Stomach (tissue), 9 donors: ENCODE data around the gene RHOJ. TPM values are rescaled to one million over a fixed set of nuclear protein-coding genes. Genes with fewer than 3 reads are reported as not detected.

Source experiments
- DNase-seq, 2 donors: peaks; one replicate each; pipeline versions ENCODE4 v3.0.0 to v3.0.0-alpha.2; 2013 to 2019
- H3K27ac ChIP-seq, 5 donors: fragments of 200-600 bp in 4 of 5; sonication (generic) in 4 of 5; one replicate each; pipeline ENCODE4 v1.5.1; 2013 to 2019; ENCODE audit warnings: mild to moderate bottlenecking in 1 of 5, moderate library complexity in 1 of 5
- H3K27me3 ChIP-seq, 3 donors: fragments of 200-600 bp; sonication (generic); one replicate each; pipeline ENCODE4 v1.5.1; 2017 to 2019; ENCODE audit warnings: mixed run types in 1 of 3
- H3K36me3 ChIP-seq, 4 donors: fragments of 200-600 bp; sonication (generic); 1 replicate in 3 of 4; 2 replicates in 1 of 4; pipeline ENCODE4 v1.5.1; 2016 to 2019
- H3K4me1 ChIP-seq, 4 donors: fragments of 200-600 bp; sonication (generic); one replicate each; pipeline ENCODE4 v1.5.1; 2016 to 2019
- H3K4me3 ChIP-seq, 4 donors: fragments of 200-600 bp; sonication (generic) in 3 of 4; one replicate each; pipeline ENCODE4 v1.5.1; 2016 to 2019; ENCODE audit warnings: mild to moderate bottlenecking in 1 of 4
- H3K9me3 ChIP-seq, 4 donors: fragments of 200-600 bp; sonication (generic); one replicate each; pipeline ENCODE4 v1.5.1; 2016 to 2019
- CTCF ChIP-seq, 7 experiments: fragments of 450-650 bp in 4 of 7; fragments of 200-600 bp in 3 of 7; sonication (generic) in 3 of 7; IDR thresholded peaks; one replicate each; pipeline ENCODE4 v1.5.1; 2016 to 2019; ENCODE audit warnings: antibody characterized with exemption in 7 of 7, control low read depth in 2 of 7, mild to moderate bottlenecking in 1 of 7
- EP300 ChIP-seq: sonication (generic); formaldehyde crosslinking; IDR thresholded peaks from one replicate; pipeline ENCODE4 v1.6.1; 2017; ENCODE audit warnings: antibody characterized with exemption
- POLR2A ChIP-seq, 4 donors: fragments of 450-650 bp; IDR thresholded peaks; one replicate each; pipeline ENCODE4 v1.6.1; 2016; ENCODE audit warnings: antibody characterized with exemption in 4 of 4, control low read depth in 2 of 4, mild to moderate bottlenecking in 1 of 4, moderate library complexity in 1 of 4
- POLR2AphosphoS5 ChIP-seq, 3 donors: sonication (generic); formaldehyde crosslinking; IDR thresholded peaks; one replicate each; pipeline ENCODE4 v1.6.1; 2016; ENCODE audit warnings: antibody characterized with exemption in 3 of 3
- WGBS, 5 donors: extraction: QIAGEN DNeasy Blood & Tissue Kit in 3 of 5; methylation state at CpG; one replicate each; pipeline versions ENCODE4 v1.1.5 to v1.1.7; 2013 to 2018; 5-methylcytosine and 5-hydroxymethylcytosine counted together
- intact Hi-C: fragments of 100-400 bp; cut with DNase I; formaldehyde crosslinking; loops from one replicate; pipeline ENCODE4 v1.15.1; 2023; ENCODE audit warnings: low total_unique reads
- polyA plus RNA-seq, 3 donors: library from polyadenylated mRNA; stranded (reverse); fragments of 200-250 nt; gene quantifications; one replicate each; pipeline ENCODE4 v1.2.3, GENCODE V29; 2013
- total RNA-seq, 5 donors: library from RNA; depleted of rRNA; stranded (reverse); fragments of >200 nt; gene quantifications; one replicate each; pipeline versions ENCODE4 v1.1.0 to v1.2.3, GENCODE V29; 2014 to 2016
- donor health status: healthy with polysubstance abuse.
- donor health status: Bipolar disorder and iron deficiency.
- donor health status: healthy.

RHOJ gene
- total and polyA plus RNA-seq, 8 donors = 2.2 to 18.5 (median 6.5) TPM

GRCh38 chr14:63175531-63175930 lies 28.7 kb upstream of the RHOJ start:
- H3K27ac ChIP-seq = no peak overlapping the region
- H3K36me3 ChIP-seq = no peaks in the 10 kb centered on the region
- no peaks in the 10 kb centered on the region for H3K9me3 ChIP-seq
- no peak for DNase-seq
- TF ChIP-seq POLR2AphosphoS5 (IDR thresholded peaks at IDR 0.05) (no peak), CTCF (IDR thresholded peaks at IDR 0.05) (no peak)
- no peaks in the 10 kb centered on the region for H3K27me3 ChIP-seq
- 29 to 47% (median 36%) methylated on average over 2 of the region's 2 CpGs for WGBS, 5 donors
- intact Hi-C loops = loop anchor here (10.0 kb wide), 1 partner anchor 99 kb away; no protein-coding TSS in a partner anchor
- H3K4me1 ChIP-seq = peaks cover 0 to 21% (median 0%) of the 10 kb centered on the region in 4 donors
- H3K4me3 ChIP-seq = no peak overlapping the region

DNA sequence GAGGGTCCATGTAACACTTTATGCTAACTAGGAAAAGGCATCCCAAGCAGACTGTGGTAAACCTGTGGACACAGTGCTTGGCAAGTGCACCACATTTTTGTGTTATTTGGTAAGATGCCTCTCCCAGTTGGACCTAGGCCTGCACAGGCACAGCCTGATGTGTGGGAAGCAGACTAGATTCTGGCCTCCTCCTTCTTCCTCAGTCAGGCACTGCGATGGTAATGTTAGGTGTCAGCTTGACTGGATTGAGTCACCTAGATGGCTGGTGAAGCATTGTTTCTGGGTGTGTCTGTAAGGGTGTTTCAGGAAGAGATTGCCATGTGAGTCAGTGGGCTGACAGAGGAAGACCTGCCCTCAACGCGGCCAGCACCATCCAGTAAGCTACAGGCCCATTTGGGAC lies 25.3 kb upstream of the RHOJ start:
- DNase-seq = no peak
- Histone ChIP-seq H3K4me3 (no peak overlapping the region), H3K36me3 (no peaks in the 10 kb centered on the region), H3K4me1 (peaks cover 0 to 21% (median 0%) of the 10 kb centered on the region in 4 donors), H3K9me3 (no peaks in the 10 kb centered on the region), H3K27ac (peak overlapping the region in 1 of 5 donors; percentile 16), H3K27me3 (no peaks in the 10 kb centered on the region)
- 81 to 88% (median 83%) methylated on average over 3 of the region's 3 CpGs for WGBS, 5 donors
- intact Hi-C loops = loop anchor here (10.0 kb wide), 1 partner anchor 96 kb away; no protein-coding TSS in a partner anchor
- TF ChIP-seq CTCF (IDR thresholded peaks at IDR 0.05) = no peak
- TF ChIP-seq POLR2AphosphoS5 (IDR thresholded peaks at IDR 0.05) = no peak
- no peak for TF ChIP-seq EP300
- no peak for TF ChIP-seq POLR2A (IDR thresholded peaks at IDR 0.05)

GRCh38 chr14:63179383-63179782 lies 24.9 kb upstream of the RHOJ start:
- H3K27me3 ChIP-seq = no peaks in the 10 kb centered on the region
- no peak for TF ChIP-seq POLR2A (IDR thresholded peaks at IDR 0.05)
- no peak for TF ChIP-seq CTCF (IDR thresholded peaks at IDR 0.05)
- no peak for TF ChIP-seq POLR2AphosphoS5 (IDR thresholded peaks at IDR 0.05)
- no peak for TF ChIP-seq EP300
- H3K4me1 ChIP-seq = peaks cover 0 to 20% (median 0%) of the 10 kb centered on the region in 4 donors
- no peak overlapping the region for H3K4me3 ChIP-seq
- intact Hi-C loops = loop anchor here (10.0 kb wide), 1 partner anchor 95 kb away; no protein-coding TSS in a partner anchor
- H3K27ac ChIP-seq = peak overlapping the region in 2 of 5 donors; percentile 16 to 35
- H3K9me3 ChIP-seq = no peaks in the 10 kb centered on the region
- WGBS, 5 donors = 79 to 83% (median 83%) methylated on average over 4 of the region's 4 CpGs
- H3K36me3 ChIP-seq = no peaks in the 10 kb centered on the region
- DNase-seq = no peak

- 78 to 92% (median 81%) methylated on average over 3 of the region's 3 CpGs for WGBS, 5 donors
- H3K9me3 ChIP-seq = no peaks in the 10 kb centered on the region
- intact Hi-C loops = no loop called here
- H3K27me3 ChIP-seq = no peaks in the 10 kb centered on the region
- peaks cover 0 to 14% (median 0%) of the 10 kb centered on the region in 4 donors for H3K4me1 ChIP-seq
- no peaks in the 10 kb centered on the region for H3K36me3 ChIP-seq
- peak in 1 of 2 donors; percentile 45 for DNase-seq
- peak overlapping the region in 1 of 5 donors; percentile 16 for H3K27ac ChIP-seq
- no peak overlapping the region for H3K4me3 ChIP-seq
- no peak for TF ChIP-seq CTCF (IDR thresholded peaks at IDR 0.05)
- no peak for TF ChIP-seq POLR2AphosphoS5 (IDR thresholded peaks at IDR 0.05)
- no peak for TF ChIP-seq POLR2A (IDR thresholded peaks at IDR 0.05)
- TF ChIP-seq EP300 = no peak
Observed at GRCh38 chr14:63180011-63180410, 24.2 kb upstream of the RHOJ start.
